NB4 (cell line): ENCODE measurements around the gene CCT5.
A peak's percentile ranks its signal among the peaks of the same experiment; 100 is the strongest.
"Not testable (repeated sequence)": the region's sequence is repeated elsewhere in the genome, so short reads cannot be mapped to it uniquely, and the experiment has no call there.

Experiments used
- DNase-seq: peaks from one replicate; pipeline ENCODE4 v3.0.0; 2010; ENCODE audit warnings: low read depth
- H3K4me3 ChIP-seq: one replicate; pipeline ENCODE4 v1.5.1; 2011; ENCODE audit warnings: mild to moderate bottlenecking, low read depth, low read length, moderate library complexity
- CTCF ChIP-seq: IDR thresholded peaks from one replicate; pipeline ENCODE4 v1.5.1; 2012; ENCODE audit warnings: low read depth, low read length
- MAX ChIP-seq: IDR thresholded peaks from 2 replicates; pipeline ENCODE4 v1.6.1; 2011; ENCODE audit warnings: low read depth, low read length
- MYC ChIP-seq: IDR thresholded peaks from 2 replicates; pipeline ENCODE4 v1.6.1; 2011; ENCODE audit warnings: low read depth, low read length
- POLR2A ChIP-seq: IDR thresholded peaks from 2 replicates; pipeline ENCODE4 v1.6.1; 2011; ENCODE audit warnings: mild to moderate bottlenecking; ENCODE audit not compliant: insufficient read length; ENCODE audit errors: extremely low read depth

CCT5 gene

GRCh38 chr5:10233505-10233904, 16.6 kb upstream of the CCT5 start:
- H3K4me3 ChIP-seq = no peak overlapping the region
- TF ChIP-seq MYC (no peak), POLR2A (no peak), CTCF (no peak), MAX (no peak)
- DNase-seq = peak; percentile 26

- DNase-seq = no peak
- H3K4me3 ChIP-seq = no peak overlapping the region
- TF ChIP-seq CTCF (no peak), MAX (no peak), POLR2A (no peak), MYC (no peak)
These were observed 14.7 kb upstream of the CCT5 start for GRCh38 chr5:10235350-10235749.

GRCh38 chr5:10243660-10244240, 6.3 kb upstream of the CCT5 start:
- H3K4me3 ChIP-seq = no peak overlapping the region
- DNase-seq = no peak
- TF ChIP-seq MAX = no peak
- no peak for TF ChIP-seq CTCF
- no peak for TF ChIP-seq POLR2A
- no peak for TF ChIP-seq MYC

GRCh38 chr5:10244342-10244944, 5.6 kb upstream of the CCT5 start:
- no peak overlapping the region for H3K4me3 ChIP-seq
- TF ChIP-seq MYC = no peak
- no peak for TF ChIP-seq POLR2A
- TF ChIP-seq MAX = no peak
- no peak for TF ChIP-seq CTCF
- DNase-seq = no peak

GRCh38 chr5:10246761-10247160, 3.3 kb upstream of the CCT5 start:
- DNase-seq = no peak
- TF ChIP-seq POLR2A (no peak), MAX (no peak), MYC (no peak), CTCF (no peak)
- no peak overlapping the region for H3K4me3 ChIP-seq

- not testable (repeated sequence) for DNase-seq, H3K4me3 ChIP-seq
These were observed 2.9 kb upstream of the CCT5 start for GRCh38 chr5:10247217-10247616.
